Activated CD8-positive, alpha-beta memory T cell treated with anti-CD3 and anti-CD28 coated beads for 1 hour (primary cell): ENCODE measurements around the gene HMGCR.

ENCODE experiments used
- DNase-seq, 2 donors: peaks; one replicate each; pipeline ENCODE4 v3.0.0-alpha.2; 2020; ENCODE audit warnings: low read depth in 1 of 2; ENCODE audit errors: extremely low read depth in 1 of 2

The HMGCR gene

DNA sequence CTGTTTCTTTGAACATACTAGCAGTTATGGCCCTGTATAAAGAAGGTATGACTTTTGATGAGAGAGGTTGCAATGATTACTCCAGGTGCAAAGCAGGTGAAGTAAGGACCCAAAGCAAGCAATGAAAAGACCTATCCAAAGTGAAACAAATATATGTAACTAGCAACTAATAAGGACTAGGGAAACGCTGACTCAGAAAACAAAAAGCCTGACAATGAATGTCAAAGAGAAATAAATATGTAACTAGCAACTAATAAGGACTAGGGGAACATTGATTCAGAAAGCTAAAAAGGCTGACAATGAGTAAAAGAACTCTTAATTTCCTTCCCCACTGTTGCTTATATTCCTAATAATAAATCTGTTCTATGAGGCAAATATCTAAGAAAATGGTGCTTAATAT is 43.1 kb downstream of the HMGCR start:
- DNase-seq: no peak

GRCh38 chr5:75381456-75381855 is 44.4 kb downstream of the HMGCR start:
- no peak for DNase-seq

- no peak for DNase-seq
Observed at GRCh38 chr5:75384218-75384617, 47.2 kb downstream of the HMGCR start.

DNA sequence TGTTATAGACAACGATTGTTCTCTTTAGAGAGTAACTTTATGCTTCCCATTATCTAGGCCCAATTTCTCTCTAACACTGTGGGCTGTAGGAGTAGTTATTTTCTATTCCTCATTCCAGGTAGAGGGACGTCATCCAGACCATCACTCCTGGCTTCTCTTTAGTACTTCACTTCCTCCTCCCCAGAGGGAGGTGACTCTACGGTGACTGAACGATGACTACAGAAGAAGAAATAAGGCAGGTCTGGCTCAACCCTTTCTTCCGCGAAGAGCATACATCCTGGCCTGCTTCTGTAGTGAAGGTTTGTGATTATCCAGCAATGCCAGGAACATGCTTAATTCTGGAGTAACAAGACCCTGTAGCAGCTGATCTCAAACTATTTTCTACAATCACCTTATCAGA is 50.8 kb downstream of the HMGCR start:
- no peak for DNase-seq

DNA sequence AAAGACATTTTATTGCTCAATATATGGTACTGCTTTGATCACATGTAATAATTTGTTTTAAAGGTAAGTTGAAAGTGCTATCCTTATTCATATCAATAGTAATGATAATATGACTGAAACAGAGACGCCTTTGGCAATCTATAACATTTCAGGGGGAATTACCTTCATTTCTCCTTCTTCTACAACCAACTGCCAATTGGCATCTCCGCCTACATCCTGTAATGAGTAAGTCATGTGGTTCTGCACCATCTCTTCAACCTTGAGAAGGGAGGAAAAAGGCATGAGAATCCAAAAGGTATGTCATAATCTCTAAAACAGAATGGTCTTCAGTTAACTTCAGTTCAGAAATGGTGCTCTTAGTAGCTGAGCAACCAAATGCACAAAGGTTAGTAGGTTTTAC is 52.4 kb downstream of the HMGCR start:
- no peak for DNase-seq

GRCh38 chr5:75395277-75395676 is 58.3 kb downstream of the HMGCR start:
- no peak for DNase-seq

- DNase-seq: no peak
Observed at GRCh38 chr5:75405296-75405695, 68.3 kb downstream of the HMGCR start.
